HG03060 (cell line): ENCODE measurements around the gene GDI2.
"Not testable (repeated sequence)": the region's sequence is repeated elsewhere in the genome, so short reads cannot be mapped to it uniquely, and the experiment has no call there.

ENCODE experiments used
- ATAC-seq: cut with Tn5 transposase; IDR thresholded peaks from one replicate; pipeline ENCODE4 v1.9.1; 2021; ENCODE audit warnings: low read depth, moderate number of reproducible peaks; ENCODE audit not compliant: unreplicated experiment

Gene GDI2

DNA sequence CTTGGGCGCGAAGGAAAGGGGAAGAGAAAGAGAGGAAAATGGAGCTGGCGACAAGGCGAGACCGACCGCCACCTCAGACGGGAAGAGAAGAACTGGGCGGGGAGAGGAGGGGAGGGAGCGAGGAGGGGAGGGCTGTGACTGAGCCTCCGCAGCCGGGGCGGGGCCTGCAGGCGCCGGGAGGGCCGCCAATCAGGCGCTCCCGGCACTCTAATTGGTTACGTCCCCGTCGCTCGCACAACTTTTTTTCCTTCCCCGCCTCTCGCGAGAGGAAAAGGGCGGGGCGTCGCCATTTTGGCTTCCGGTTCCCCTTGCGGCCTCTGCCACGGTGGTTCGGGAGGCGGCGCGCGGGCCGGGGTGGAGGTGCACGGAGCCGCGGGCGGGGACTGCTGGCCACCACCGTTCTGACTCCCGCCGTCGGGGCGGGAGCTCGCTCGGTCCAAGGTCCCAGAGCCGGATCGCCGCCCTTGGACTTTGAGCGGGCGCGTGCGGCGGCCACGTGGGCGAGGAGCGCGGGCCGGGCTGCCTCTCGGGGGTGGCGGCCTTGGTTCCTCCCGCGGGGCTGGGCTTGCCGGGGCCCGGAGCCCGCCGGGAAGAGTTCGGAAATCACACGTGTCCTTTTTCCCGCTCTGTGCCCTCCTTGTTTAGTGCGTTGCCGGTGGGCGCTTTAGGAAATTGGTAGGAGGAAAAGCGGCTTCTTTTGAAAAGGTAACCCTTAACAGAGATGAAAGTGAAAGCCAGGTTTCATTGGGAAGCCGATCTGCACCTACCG lies at the start of gene GDI2:
Gene GDI2, minus strand, starts transcription at position 94 of the 769 bp plus-strand sequence. CDS start 176 bp downstream, outside the sequence.
- peak; percentile 41 for ATAC-seq

GRCh38 chr10:5862360-5862961 lies 49.2 kb upstream of the GDI2 start:
- ATAC-seq = peak; percentile 94

GRCh38 chr10:5860066-5860465 lies 46.8 kb upstream of the GDI2 start:
- no peak for ATAC-seq

DNA sequence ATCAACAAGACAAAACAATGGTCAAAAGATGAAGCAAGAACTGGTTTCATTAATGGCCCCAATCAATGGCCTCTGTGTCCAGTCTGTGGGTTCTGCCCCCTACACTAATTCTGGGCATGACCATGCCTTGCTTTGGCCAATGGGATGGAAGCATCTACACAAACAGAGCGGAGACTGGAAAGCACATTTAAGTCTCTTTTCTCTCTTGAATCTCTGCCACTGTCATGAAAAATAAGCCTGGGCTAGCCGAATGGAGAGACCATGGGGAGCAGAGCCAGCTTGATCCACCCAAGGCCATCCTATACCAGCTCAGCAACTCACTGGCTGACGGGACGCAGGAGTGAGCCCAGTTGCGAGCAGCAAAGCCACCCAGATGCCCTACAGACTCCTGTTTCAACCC lies 45.6 kb upstream of the GDI2 start:
- no peak for ATAC-seq

DNA sequence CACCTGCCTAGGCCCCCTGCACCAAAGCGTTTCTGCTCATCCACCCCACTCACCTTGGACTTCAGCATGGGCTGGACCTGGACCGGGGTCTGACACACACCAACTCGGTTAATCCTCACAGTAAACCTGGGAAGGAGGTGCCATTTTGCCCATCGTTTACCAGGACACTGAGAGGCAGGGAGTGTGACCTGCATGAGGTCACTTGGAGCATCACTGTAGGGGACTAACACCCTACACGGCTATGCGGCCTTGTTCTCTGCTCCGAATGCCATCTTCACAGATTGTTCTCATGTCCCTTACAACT lies 43.4 kb upstream of the GDI2 start:
- no peak for ATAC-seq

DNA sequence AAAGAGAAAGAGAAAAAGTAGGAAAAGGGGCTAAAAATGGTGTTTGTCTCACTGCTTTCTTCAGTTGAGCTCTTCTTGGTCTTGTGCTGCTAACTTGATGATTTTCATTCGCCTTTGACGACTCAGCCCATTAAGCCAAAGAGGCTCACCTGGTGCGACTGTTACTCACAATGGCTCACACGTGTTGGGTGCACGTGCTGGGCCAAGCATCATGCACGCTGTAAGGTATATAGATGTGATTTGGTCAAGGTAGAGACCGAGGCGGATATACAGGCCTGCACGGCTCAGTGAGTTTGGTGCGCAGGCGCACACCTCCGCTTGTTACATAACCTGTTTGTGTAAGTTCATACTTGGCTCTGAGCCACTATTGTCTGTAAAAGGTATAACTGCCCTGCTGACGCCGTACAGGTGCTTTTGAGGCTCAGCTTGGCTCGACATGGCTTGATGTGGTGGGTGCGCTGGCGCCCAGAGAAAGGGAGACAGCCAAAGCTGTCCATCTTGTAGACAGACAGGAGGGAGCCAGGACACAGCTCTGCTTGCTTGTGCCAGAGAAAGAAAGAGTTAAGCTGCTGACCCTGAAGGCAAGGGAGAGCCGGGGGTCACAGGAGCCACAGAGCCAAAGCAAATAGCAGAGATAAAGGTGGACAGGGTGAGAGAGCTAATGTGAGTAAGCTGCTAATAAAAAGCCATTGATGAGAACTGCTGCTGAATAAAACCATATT lies 42.9 kb upstream of the GDI2 start:
- no peak for ATAC-seq

GRCh38 chr10:5854131-5854475 lies 40.9 kb upstream of the GDI2 start:
- no peak for ATAC-seq

DNA sequence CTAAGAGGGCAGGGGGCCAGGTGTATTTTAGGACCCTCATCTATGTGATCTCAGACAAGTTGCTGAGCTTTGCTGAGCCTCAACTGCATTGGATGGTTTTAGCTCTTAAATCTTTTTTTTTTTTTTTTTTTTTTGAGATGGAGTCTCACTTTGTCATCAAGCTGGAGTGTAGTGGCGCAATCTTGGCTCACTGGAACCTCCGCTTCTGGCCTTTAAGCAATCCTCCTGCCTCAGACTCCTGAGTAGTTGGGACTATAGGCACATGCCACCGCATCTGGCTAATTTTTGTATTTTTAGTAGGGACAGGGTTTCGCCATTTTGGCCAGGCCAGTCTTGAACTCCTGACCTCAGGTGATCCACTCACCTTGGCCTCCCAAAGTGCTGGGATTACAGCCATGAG lies 33.4 kb upstream of the GDI2 start:
- ATAC-seq = not testable (repeated sequence)

- no peak for ATAC-seq
These were observed 31.3 kb upstream of the GDI2 start for GRCh38 chr10:5844345-5845055.

DNA sequence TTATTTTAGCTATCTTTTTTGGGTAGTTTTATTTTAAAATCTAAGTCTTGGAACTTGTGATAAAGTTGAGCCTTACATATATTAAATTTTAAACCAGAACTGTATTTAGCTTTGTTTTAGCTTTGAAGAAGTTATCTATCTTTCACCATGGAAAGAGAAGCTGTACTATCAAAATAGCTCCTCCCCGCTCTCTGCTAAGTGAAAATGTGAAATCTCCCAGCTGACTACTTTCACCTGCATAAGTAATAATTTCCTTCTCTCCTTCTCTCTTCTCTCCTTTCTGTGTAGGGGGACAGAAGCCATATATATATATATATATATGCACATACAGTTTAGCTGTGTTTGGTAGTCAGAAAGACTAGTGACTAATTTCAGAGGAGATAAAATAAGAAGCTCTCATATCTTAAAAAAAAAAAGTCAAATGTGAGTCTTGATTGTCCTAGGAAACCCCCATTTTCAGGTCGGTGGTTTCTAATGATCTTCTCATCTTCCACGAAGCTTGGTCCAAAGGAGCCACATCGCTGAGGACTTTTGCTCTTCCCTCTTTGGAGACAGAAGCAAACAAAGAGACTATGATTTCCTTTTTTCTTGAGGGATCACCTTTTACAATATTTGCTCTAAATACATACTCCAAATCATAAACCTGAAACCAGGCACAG lies 30.6 kb upstream of the GDI2 start:
- no peak for ATAC-seq

DNA sequence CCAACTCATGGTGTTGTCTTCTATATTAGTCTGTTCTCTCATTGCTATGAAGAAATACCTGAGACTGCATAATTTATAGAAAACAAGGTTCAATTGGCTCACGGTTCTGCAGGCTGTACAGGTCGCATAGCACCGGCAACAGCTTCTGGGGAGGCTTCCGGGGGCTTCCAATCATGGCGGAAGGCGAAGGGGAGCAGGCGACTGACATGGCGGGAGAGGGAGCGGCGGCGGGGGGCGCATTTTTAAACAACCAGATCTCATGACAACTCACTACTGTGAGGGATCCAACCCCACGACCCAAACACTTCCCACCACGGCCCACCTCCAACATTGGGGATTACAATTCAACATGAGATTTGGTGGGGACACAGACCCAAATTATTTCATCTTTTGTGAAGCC lies 28.7 kb upstream of the GDI2 start:
- no peak for ATAC-seq

GRCh38 chr10:5840314-5841307 lies 27.4 kb upstream of the GDI2 start:
- peak; percentile 41 for ATAC-seq

- not testable (repeated sequence) for ATAC-seq
These were observed 22.9 kb upstream of the GDI2 start for GRCh38 chr10:5836181-5836580.

GRCh38 chr10:5835446-5836095 lies 22.3 kb upstream of the GDI2 start:
- ATAC-seq = no peak

DNA sequence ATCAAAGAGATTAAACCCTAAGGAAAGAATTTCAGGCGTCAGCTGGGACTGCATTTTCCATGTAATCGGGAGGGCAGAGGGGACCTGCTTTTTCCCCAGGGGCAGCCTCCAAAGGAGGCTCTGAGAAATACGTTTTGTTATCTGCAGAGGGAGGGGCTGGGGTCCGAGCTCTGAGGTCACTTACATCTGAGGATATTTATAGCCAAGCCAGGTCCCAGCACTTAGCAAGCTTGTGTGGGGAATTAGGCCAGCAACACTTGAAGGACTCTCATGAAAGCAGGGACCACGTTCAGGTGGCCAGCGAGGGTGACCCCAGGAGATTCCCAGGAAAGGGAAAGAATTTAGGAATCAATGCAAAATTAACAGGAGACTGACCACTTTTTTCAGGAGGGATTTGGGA lies 20.6 kb upstream of the GDI2 start:
- ATAC-seq = no peak

- ATAC-seq = no peak
These were observed 19.7 kb upstream of the GDI2 start for GRCh38 chr10:5832946-5833345.

DNA sequence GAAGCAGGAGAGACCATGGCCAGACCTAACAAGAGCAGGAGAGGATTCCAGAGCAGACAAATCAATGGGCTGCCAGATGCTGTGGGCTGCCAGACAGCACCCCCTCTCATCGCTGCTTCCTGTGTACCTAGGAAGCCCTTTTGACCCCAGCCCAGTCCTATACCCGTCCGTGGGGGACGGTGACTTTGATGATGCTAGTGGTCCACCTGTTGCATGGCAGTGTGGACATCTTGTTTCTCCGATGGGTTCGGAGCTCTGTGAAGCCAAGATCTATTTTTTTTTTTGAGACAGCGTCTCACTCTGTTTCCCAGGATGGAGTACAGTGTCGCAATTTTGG lies 18.2 kb upstream of the GDI2 start:
- ATAC-seq = no peak

DNA sequence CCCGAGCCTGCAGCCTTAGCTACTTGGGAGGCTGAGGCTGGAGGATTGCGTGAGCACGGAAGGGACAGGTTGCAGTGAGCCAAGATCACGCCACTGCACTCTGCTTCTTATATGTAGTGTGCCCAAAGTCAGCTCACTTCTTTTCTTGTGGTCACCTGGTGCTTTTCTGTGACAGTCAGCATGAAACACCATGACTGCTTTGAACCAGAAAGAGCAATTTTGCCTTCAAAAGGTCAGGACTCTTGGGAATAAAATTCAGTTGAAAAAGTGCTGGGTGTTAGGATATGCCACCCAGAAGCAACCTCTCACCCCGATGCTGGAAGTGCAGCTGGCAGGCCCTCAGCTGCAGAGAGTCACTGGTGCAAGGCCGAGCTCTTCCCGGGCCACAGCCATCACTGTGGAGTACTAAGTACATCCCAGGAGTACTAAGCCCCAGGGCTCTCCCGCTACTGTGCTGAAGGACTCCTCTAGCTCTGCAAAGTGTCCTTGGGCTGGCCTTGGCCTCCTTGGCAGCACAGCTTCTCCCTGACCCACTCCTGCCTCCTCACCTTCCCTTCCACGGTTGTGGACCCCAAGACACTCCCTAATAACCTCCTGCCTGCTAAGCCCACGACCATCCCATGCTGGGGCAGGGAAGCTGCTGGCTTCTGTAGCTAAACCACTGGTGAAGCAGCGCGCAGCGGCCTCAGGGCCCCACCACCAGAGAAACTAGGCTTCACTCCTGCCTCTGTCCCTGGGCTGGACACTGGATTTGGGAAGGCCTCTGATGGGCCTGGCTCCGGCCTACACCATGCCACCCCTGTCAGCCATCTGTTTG lies 17.6 kb upstream of the GDI2 start:
- no peak for ATAC-seq
